ENCODE data around the gene HMOX1.
A peak's percentile ranks its signal among the peaks of the same experiment; 100 is the strongest.
"Not testable (repeated sequence)": the region's sequence is repeated elsewhere in the genome, so short reads cannot be mapped to it uniquely, and the experiment has no call there.

HMOX1 gene

DNA sequence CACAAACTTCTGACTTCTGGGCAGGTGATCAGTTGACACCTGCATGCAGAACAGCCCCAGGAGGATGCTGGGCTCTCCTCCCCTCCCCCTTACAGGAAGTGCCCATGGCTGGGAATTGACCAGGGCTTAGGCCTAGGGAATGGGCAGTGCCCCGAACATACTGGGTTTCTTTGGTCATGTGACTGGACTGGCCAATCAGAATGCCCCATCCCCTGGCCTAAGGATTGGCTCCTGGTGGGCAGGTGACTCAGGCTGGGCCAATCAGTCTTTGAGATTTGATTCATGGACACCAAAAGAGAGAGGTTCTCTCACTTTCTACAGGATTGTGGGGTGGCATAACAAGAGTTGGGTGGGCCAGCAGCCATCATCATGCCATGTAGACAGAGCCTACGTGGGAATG is 56.2 kb downstream of the HMOX1 start:
- peak; percentile 24 for DNase-seq

DNA sequence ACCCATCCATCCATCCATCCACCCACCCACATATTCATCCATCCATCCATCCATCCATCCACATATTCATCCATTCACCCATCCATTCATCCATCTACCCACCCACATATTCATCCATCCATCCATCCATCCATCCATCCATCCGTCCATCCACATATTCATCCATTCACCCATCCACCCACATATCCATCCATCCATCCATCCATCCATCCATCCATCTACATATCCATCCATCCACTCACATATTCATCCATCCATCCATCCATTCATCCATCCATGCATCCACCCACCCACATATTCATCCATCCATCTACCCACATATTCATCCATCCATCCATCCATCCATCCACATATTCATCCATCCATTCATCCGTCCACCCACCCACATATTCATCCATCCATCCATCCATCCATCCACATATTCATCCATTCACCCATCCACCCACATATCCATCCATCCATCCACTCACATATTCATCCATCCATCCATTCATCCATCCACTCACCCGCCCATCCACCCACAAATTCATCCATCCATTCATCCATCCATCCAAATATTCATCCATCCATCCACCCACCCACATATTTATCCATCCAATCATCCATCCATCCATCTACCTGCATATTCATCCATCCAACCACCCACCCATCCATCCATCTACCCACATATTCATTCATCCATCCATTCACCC is 57.9 kb downstream of the HMOX1 start:
- DNase-seq = not testable (repeated sequence)

DNA sequence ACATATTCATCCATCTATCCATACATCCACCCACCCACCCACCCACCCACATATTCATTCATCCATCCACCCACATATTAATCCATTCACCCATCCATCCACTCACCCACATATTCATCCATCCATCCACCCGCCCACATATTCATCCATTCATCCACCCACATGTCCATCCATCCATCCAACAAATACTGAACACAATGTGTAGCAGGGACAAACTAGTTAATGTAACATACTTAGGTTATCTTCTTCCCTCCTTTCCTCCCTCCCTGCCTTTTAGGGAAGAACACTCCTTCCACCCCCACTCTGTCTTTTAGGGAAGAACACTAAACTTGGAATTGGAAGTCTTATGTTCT is 58.4 kb downstream of the HMOX1 start:
- DNase-seq = no peak

DNA sequence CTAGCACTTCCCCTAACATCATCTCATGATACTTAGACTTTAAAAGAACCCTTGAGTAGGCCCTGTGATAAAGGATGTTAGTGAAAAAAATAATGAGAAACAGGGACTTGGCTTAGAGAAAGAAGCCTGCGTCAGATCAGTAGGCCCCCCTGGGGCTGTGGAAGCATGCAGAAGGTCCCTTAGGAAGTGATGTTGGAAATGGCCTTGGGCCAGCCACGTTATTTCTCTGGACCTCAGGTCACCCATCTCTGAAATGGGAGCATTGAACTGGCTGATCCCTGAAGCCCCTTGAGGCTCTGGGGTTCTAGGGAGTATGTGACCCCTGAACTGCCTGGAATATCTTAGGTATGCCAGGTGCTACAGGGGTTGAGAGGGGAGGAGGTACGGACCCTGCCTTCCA is 59.2 kb downstream of the HMOX1 start:
- DNase-seq = no peak

DNA sequence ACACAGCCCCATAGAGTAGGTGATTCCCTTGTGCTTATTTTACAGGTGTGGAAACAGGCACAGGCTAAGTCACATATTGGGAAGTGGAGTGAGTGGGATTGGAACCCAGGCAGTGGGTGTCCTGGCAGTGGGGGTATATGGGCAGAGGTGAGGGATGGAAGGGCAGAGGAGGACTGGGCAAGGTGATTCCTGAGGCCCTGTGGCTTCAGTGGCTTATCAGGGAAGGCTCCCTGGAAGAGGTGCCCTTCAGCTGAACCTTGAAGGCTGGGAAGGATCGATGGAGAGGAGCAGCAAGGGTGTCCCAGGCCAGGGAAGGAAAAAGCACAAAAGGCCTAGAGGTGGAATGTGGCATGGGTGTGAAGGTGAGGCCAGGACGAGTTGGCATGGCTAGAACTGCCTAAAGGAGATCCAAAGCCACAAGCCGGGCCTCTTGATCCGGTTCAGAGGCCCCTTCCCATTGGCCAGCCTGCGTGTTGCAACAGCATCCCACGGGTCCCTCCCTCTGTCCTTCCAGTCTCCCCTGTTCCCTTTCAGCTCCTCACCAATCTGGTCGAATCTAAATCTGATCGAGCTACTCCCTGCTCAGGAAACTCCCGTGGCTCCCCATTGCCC is 60.7 kb downstream of the HMOX1 start:
- DNase-seq = no peak

DNA sequence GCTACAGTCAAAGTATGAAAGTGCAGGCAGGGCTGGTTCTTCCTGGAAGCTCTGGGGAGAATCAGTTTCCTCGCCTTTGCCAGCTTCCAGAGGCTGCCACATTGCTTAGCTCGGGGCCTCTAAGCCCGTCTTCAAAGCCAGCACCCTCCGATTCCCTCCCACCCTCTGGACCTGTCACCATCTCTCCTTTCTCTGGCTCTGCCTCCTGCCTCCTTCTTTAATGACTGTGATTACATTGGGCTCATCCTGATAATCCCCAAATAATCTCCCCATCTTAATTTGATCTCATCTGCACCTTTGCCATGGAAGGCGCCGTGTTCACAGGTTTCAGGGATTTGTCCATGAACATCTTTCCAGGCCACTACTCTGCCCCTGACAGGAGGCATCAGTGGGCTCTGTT is 61.6 kb downstream of the HMOX1 start:
- DNase-seq = no peak

DNA sequence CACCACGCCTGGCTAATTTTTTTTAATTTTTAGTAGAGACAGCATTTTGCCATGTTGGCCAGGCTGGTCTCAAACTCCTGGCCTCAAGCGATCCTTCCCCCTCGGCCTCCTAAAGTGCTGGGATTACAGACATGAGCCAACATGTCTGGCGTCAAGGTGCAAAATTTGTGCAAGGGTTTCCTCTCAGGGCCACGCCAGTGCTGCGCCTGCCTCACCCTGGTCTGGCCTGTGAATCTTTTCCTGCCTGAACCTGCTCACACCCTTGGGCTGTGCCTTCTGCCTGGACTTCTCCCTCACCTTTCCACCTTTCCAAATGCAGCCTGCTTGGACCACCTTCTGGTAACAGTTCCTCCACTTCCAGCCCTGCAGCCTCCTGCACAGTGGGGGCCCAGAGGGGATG is 62.4 kb downstream of the HMOX1 start:
- no peak for DNase-seq
